ENCODE results near the gene AP3B1. TPM values are rescaled to one million over a fixed set of nuclear protein-coding genes. Genes with fewer than 3 reads are reported as not detected.
A peak's percentile ranks its signal among the peaks of the same experiment; 100 is the strongest.

Gene AP3B1
- total RNA-seq, 6 donors from 2014 or later, result 25.7 to 66.9 (median 37.8) TPM

DNA sequence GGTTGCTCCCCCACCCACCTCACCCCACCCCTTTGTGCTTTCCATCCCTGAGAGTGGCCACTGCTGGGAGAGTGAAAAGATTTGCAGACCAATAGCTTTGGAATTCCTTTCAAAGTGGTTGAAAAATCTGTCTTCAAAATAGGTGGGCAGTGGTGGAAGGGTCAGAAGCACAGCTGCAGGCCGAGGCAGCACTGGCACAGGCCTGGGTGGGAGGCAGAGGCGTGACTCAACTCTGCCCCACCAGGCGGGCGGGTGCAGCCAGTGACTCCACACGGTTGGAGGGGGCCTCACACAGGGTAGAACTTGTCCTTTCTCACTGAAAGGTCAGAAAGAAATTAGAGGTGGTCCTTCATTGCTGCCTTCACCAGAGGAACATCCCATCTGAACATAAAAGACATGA is 303.4 kb downstream of the AP3B1 start:
- peaks cover 0 to 3% (median 0%) of the 10 kb centered on the region in 4 donors for H3K36me3 ChIP-seq
- no peak overlapping the region for H3K4me3 ChIP-seq
- ATAC-seq (ENCODE audit: low FRiP score in 2 of 2), result no peak
- no peak overlapping the region for H3K27ac ChIP-seq
- TF ChIP-seq, protein P1, sequence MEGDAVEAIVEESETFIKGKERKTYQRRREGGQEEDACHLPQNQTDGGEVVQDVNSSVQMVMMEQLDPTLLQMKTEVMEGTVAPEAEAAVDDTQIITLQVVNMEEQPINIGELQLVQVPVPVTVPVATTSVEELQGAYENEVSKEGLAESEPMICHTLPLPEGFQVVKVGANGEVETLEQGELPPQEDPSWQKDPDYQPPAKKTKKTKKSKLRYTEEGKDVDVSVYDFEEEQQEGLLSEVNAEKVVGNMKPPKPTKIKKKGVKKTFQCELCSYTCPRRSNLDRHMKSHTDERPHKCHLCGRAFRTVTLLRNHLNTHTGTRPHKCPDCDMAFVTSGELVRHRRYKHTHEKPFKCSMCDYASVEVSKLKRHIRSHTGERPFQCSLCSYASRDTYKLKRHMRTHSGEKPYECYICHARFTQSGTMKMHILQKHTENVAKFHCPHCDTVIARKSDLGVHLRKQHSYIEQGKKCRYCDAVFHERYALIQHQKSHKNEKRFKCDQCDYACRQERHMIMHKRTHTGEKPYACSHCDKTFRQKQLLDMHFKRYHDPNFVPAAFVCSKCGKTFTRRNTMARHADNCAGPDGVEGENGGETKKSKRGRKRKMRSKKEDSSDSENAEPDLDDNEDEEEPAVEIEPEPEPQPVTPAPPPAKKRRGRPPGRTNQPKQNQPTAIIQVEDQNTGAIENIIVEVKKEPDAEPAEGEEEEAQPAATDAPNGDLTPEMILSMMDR (IDR thresholded peaks at IDR 0.05), result no peak
- TF ChIP-seq EP300 (IDR thresholded peaks at IDR 0.05) (no peak), POLR2A (IDR thresholded peaks at IDR 0.05) (no peak), POLR2AphosphoS5 (IDR thresholded peaks at IDR 0.05) (no peak)
- WGBS, 2 donors, result 80 to 86% methylated on average over 5 of the region's 5 CpGs
- no peak for DNase-seq
- no peaks in the 10 kb centered on the region for H3K4me1 ChIP-seq
- H3K27me3 ChIP-seq, result no peaks in the 10 kb centered on the region
- H3K9me3 ChIP-seq, result no peaks in the 10 kb centered on the region

- Histone ChIP-seq H3K9me3 (no peaks in the 10 kb centered on the region), H3K36me3 (peaks cover 0 to 3% (median 0%) of the 10 kb centered on the region in 4 donors), H3K4me3 (no peak overlapping the region), H3K27me3 (no peaks in the 10 kb centered on the region), H3K27ac (no peak overlapping the region), H3K4me1 (no peaks in the 10 kb centered on the region)
- 92 to 93% methylated on average over 3 of the region's 3 CpGs for WGBS, 2 donors
- no peak for TF ChIP-seq EP300 (IDR thresholded peaks at IDR 0.05)
- TF ChIP-seq POLR2A (IDR thresholded peaks at IDR 0.05), result no peak
- TF ChIP-seq, protein P1 (IDR thresholded peaks at IDR 0.05), result no peak
- no peak for ATAC-seq (ENCODE audit: low FRiP score in 2 of 2)
- no peak for DNase-seq
Observed at GRCh38 chr5:77990020-77990419, 304.5 kb downstream of the AP3B1 start.

DNA sequence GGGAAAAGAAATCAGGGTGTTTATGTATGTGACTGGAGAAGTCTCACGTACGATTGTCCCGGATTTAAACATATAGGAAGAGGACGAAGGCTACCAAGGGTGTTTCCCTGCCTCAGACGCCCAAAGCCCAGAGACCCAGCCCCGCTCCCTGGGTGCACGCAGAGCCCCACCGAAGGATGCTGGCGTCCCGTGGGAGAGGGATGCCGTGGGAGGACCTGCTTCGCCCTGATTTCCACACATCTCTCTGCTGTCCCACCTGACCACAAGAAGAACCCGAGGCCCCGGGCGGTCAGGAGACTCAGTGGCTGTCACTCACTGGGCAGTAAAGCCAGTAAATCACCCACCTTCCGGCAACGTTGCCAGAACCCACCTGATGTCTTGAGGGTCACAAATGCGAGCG is 306.5 kb downstream of the AP3B1 start:
- no peaks in the 10 kb centered on the region for H3K4me1 ChIP-seq
- no peak overlapping the region for H3K4me3 ChIP-seq
- H3K27me3 ChIP-seq, result no peaks in the 10 kb centered on the region
- no peak for ATAC-seq (ENCODE audit: low FRiP score in 2 of 2)
- no peak for TF ChIP-seq POLR2AphosphoS5 (IDR thresholded peaks at IDR 0.05)
- TF ChIP-seq, protein P1 (IDR thresholded peaks at IDR 0.05), result no peak
- no peak for TF ChIP-seq EP300 (IDR thresholded peaks at IDR 0.05)
- no peak for TF ChIP-seq POLR2A (IDR thresholded peaks at IDR 0.05)
- no peaks in the 10 kb centered on the region for H3K9me3 ChIP-seq
- no peak overlapping the region for H3K27ac ChIP-seq
- WGBS, 2 donors, result 90 to 91% methylated on average over 14 to 19 of the region's 19 CpGs
- no peak for DNase-seq
- H3K36me3 ChIP-seq, result peaks cover 0 to 3% (median 0%) of the 10 kb centered on the region in 4 donors

DNA sequence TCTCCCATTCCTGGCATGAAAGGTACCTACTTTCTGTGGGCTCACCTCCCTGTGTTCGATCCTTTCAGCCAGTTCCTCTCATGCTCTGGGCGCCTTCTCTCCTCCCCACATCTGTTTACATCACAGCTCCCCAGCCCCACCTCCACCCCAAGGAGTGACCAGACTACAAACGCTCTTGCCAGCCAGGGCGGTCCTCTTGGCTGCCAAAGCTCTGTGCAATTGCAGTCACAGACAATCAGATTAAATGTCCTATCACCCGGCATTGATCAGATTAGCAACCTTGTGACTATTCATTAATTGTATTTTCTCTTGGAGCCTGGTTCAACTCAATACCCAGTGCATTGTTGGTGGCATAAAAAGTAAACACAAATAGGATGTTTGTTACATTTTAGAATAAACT is 307.2 kb downstream of the AP3B1 start:
- Histone ChIP-seq H3K4me1 (no peaks in the 10 kb centered on the region), H3K27ac (no peak overlapping the region), H3K27me3 (no peaks in the 10 kb centered on the region), H3K9me3 (no peaks in the 10 kb centered on the region), H3K36me3 (no peaks in the 10 kb centered on the region), H3K4me3 (no peak overlapping the region)
- TF ChIP-seq POLR2A (IDR thresholded peaks at IDR 0.05) (no peak), POLR2AphosphoS5 (IDR thresholded peaks at IDR 0.05) (no peak), EP300 (IDR thresholded peaks at IDR 0.05) (no peak)
- TF ChIP-seq, protein P1 (IDR thresholded peaks at IDR 0.05), result no peak
- ATAC-seq (ENCODE audit: low FRiP score in 2 of 2) (peak in 1 of 2 donors; percentile 43), DNase-seq (no peak)
- 52 to 56% methylated on average over 5 of the region's 5 CpGs for WGBS, 2 donors

DNA sequence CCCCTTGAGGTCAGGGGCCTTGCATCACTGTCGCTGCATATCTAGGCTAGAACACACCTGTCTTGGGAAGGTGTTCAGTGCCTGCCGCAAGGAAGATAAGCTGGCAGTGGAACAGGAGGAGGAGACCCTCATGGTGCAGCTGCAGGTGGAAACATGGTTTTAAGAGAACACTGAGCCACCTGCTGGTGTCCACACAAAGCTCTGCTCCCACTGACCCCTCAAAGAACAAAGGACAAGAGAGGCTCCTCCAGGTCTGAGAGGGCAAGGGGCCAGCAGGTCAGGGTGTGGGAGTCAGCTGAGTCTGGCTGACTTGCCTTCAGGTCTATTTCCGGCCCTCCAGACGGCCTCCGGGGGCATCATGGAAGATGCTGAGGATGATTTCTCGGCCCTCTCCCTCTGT is 308.2 kb downstream of the AP3B1 start:
- no peak overlapping the region for H3K27ac ChIP-seq
- H3K27me3 ChIP-seq, result no peaks in the 10 kb centered on the region
- no peaks in the 10 kb centered on the region for H3K36me3 ChIP-seq
- H3K4me3 ChIP-seq, result no peak overlapping the region
- ATAC-seq (ENCODE audit: low FRiP score in 2 of 2), result peak in 1 of 2 donors; percentile 38
- H3K9me3 ChIP-seq, result no peaks in the 10 kb centered on the region
- no peak for TF ChIP-seq POLR2AphosphoS5 (IDR thresholded peaks at IDR 0.05)
- TF ChIP-seq EP300 (IDR thresholded peaks at IDR 0.05), result no peak
- TF ChIP-seq, protein P1 (IDR thresholded peaks at IDR 0.05), result no peak
- no peak for DNase-seq
- H3K4me1 ChIP-seq, result no peaks in the 10 kb centered on the region
- WGBS, 2 donors, result 92 to 99% methylated on average over 4 to 6 of the region's 6 CpGs

Measured in upper lobe of left lung (tissue), 6 donors.